ENCODE data around the gene ITPR2. TPM values are rescaled to one million over a fixed set of nuclear protein-coding genes. Genes with fewer than 3 reads are reported as not detected.
A peak's percentile ranks its signal among the peaks of the same experiment; 100 is the strongest.

The ITPR2 gene
- total and polyA plus RNA-seq, 2 experiments from 2014 or later: 5.0 to 9.1 TPM

DNA sequence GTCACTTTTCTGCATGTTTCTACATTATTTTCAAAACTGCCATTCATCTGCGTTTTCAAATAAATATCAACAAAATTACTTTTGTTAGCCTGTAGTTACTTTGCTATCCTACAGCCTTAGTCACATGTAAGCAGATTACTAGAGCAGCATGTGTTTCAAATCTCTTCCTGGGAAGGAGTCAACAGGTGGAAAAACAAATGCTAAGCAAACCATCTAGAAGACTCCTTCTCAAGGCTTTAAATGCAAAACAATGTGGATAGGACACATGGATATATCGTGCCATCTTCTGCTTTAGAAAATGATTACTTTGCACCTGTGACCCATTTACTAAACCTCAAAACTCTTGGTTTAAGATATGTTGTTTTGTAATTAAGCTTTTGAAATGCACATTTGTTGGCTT lies 528.7 kb downstream of the ITPR2 start:
- Histone ChIP-seq H3K36me3 (ENCODE audit: low read depth) (no peaks in the 10 kb centered on the region), H3K27me3 (replicated peaks; ENCODE audit: insufficient read depth) (no peaks in the 10 kb centered on the region), H3K9ac (no peak overlapping the region), H3K4me3 (no peak overlapping the region), H2AFZ (no peak overlapping the region), H3K27ac (no peak overlapping the region), H3K4me1 (ENCODE audit: insufficient read depth) (peaks cover 3% of the 10 kb centered on the region; the same call in 1 of the 2 replicates), H3F3A (ENCODE audit: insufficient read depth) (peaks cover 6% of the 10 kb centered on the region; the same call in 1 of the 2 replicates), H3K4me2 (ENCODE audit: unreplicated experiment) (no peak overlapping the region), H3K9me2 (ENCODE audit: insufficient read depth) (no peaks in the 10 kb centered on the region), H3K79me2 (ENCODE audit: insufficient read depth) (no peaks in the 10 kb centered on the region), H3K9me3 (ENCODE audit: low read depth) (no peaks in the 10 kb centered on the region), H4K20me1 (ENCODE audit: insufficient read depth) (no peaks in the 10 kb centered on the region)
- DNase-seq: no peak
- 82 to 88% methylated on average over 2 of the region's 2 CpGs for WGBS, 2 experiments (ENCODE audit: low coverage in 1 of 2, low lambda C conversion rate in 2 of 2, missing lambda C conversion rate in 2 of 2)
- in situ Hi-C loops (cut with MboI): no loop called here
- TF ChIP-seq EZH2 (IDR thresholded peaks at IDR 0.05; ENCODE audit: insufficient read depth, poor library complexity, severe bottlenecking) (no peak), EZH2phosphoT487 (IDR thresholded peaks at IDR 0.05; ENCODE audit: insufficient read depth, low read depth) (no peak)

DNA sequence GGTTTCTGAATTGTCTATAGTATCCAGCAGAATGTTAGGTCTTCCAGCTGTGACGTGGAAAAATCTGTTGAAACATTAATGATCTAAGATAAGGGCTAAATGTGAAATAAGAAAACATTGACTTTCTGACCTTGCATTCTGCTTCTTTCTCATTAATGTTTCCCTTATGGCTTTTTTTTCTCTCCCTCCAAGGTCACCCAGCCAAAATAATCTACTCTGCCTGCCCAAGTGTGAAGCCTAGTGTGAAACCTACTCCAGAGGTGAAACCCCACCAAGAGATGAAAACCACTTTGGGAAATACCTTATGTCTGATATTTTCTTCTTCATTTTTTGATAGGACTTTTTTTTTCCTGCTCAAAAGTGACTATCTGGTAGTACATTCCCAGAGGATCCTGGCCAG lies 529.6 kb downstream of the ITPR2 start:
- no peak overlapping the region for H3K4me2 ChIP-seq (ENCODE audit: unreplicated experiment)
- DNase-seq: no peak
- no peaks in the 10 kb centered on the region for H3K9me2 ChIP-seq (ENCODE audit: insufficient read depth)
- H3K27me3 ChIP-seq (replicated peaks; ENCODE audit: insufficient read depth): no peaks in the 10 kb centered on the region
- peaks cover 8% of the 10 kb centered on the region for H3K4me1 ChIP-seq (ENCODE audit: insufficient read depth)
- no peak for TF ChIP-seq EZH2phosphoT487 (IDR thresholded peaks at IDR 0.05; ENCODE audit: insufficient read depth, low read depth)
- no peak for TF ChIP-seq EZH2 (IDR thresholded peaks at IDR 0.05; ENCODE audit: insufficient read depth, poor library complexity, severe bottlenecking)
- no peaks in the 10 kb centered on the region for H3K36me3 ChIP-seq (ENCODE audit: low read depth)
- no peaks in the 10 kb centered on the region for H4K20me1 ChIP-seq (ENCODE audit: insufficient read depth)
- H3K9me3 ChIP-seq (ENCODE audit: low read depth): no peaks in the 10 kb centered on the region
- H3K4me3 ChIP-seq: no peak overlapping the region
- H3F3A ChIP-seq (ENCODE audit: insufficient read depth): peaks cover 14% of the 10 kb centered on the region
- no peak overlapping the region for H3K27ac ChIP-seq
- H3K9ac ChIP-seq: no peak overlapping the region
- in situ Hi-C loops (cut with MboI): no loop called here
- WGBS, 2 experiments (ENCODE audit: low coverage in 1 of 2, low lambda C conversion rate in 2 of 2, missing lambda C conversion rate in 2 of 2): 91 to 94% methylated on average over 1 of the region's 1 CpG
- no peaks in the 10 kb centered on the region for H3K79me2 ChIP-seq (ENCODE audit: insufficient read depth)
- no peak overlapping the region for H2AFZ ChIP-seq

DNA sequence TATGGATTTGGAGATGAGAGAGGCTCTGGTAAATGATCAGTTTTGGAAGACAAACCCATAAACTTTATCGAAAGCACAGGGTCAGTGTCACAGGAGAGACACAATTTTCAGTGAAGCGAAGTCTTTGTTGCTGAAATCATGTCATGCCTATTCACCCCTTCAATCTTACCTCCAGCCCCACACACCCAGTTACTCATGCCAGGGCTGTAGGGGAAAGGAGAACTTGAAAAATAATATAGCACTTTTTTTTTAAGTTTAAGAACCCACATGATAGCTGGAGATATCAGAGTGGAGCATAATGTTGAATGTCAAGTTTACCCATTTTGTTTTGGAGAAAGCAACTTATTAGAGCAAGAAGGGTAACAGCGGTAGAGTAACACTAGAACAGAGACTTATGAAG lies 530.2 kb downstream of the ITPR2 start:
- in situ Hi-C loops (cut with MboI): no loop called here
- Histone ChIP-seq H3F3A (ENCODE audit: insufficient read depth) (peaks cover 20% of the 10 kb centered on the region), H2AFZ (no peak overlapping the region), H3K27me3 (replicated peaks; ENCODE audit: insufficient read depth) (no peaks in the 10 kb centered on the region), H3K9me3 (ENCODE audit: low read depth) (no peaks in the 10 kb centered on the region), H3K4me3 (no peak overlapping the region), H3K27ac (no peak overlapping the region), H3K36me3 (ENCODE audit: low read depth) (no peaks in the 10 kb centered on the region), H3K4me2 (ENCODE audit: unreplicated experiment) (no peak overlapping the region), H3K9ac (no peak overlapping the region), H3K9me2 (ENCODE audit: insufficient read depth) (no peaks in the 10 kb centered on the region), H4K20me1 (ENCODE audit: insufficient read depth) (no peaks in the 10 kb centered on the region), H3K4me1 (ENCODE audit: insufficient read depth) (peaks cover 11% of the 10 kb centered on the region), H3K79me2 (ENCODE audit: insufficient read depth) (no peaks in the 10 kb centered on the region)
- 89 to 98% methylated on average over 3 of the region's 3 CpGs for WGBS, 2 experiments (ENCODE audit: low coverage in 1 of 2, low lambda C conversion rate in 2 of 2, missing lambda C conversion rate in 2 of 2)
- no peak for TF ChIP-seq EZH2phosphoT487 (IDR thresholded peaks at IDR 0.05; ENCODE audit: insufficient read depth, low read depth)
- no peak for TF ChIP-seq EZH2 (IDR thresholded peaks at IDR 0.05; ENCODE audit: insufficient read depth, poor library complexity, severe bottlenecking)
- DNase-seq: no peak

DNA sequence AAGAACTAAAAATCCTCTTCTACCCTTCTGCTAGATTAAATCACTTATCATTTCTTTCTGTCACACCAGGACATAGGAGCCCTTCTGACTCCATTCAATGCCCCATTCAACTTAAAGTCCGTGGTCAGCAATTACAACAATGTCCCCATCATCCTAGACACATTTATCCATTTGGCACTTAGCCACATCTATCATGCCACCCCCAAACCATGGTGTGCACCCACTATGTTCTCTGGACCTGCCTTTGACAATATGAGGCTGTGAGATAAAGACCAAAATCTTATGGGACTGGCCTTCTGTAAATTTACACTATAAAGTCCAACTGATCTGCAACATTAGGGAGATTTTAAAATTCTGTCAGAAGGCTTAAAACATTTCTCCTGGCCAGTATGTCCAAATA lies 533.2 kb downstream of the ITPR2 start:
- in situ Hi-C loops (cut with MboI): no loop called here
- Histone ChIP-seq H3K4me3 (no peak overlapping the region; the same call in 1 of the 2 replicates), H3F3A (ENCODE audit: insufficient read depth) (peaks cover 23% of the 10 kb centered on the region), H3K9ac (peak overlapping the region; percentile 79), H3K79me2 (ENCODE audit: insufficient read depth) (no peaks in the 10 kb centered on the region), H3K27ac (no peak overlapping the region; the same call in 1 of the 2 replicates), H3K27me3 (replicated peaks; ENCODE audit: insufficient read depth) (no peaks in the 10 kb centered on the region), H3K36me3 (ENCODE audit: low read depth) (no peaks in the 10 kb centered on the region), H3K4me2 (ENCODE audit: unreplicated experiment) (peak overlapping the region; percentile 76), H3K9me3 (ENCODE audit: low read depth) (no peaks in the 10 kb centered on the region), H2AFZ (no peak overlapping the region), H4K20me1 (ENCODE audit: insufficient read depth) (no peaks in the 10 kb centered on the region), H3K9me2 (ENCODE audit: insufficient read depth) (no peaks in the 10 kb centered on the region), H3K4me1 (ENCODE audit: insufficient read depth) (peaks cover 11% of the 10 kb centered on the region)
- no peak for DNase-seq
- 94 to 96% methylated on average over 1 of the region's 1 CpG for WGBS, 2 experiments (ENCODE audit: low coverage in 1 of 2, low lambda C conversion rate in 2 of 2, missing lambda C conversion rate in 2 of 2)
- no peak for TF ChIP-seq EZH2 (IDR thresholded peaks at IDR 0.05; ENCODE audit: insufficient read depth, poor library complexity, severe bottlenecking)
- TF ChIP-seq EZH2phosphoT487 (IDR thresholded peaks at IDR 0.05; ENCODE audit: insufficient read depth, low read depth): no peak
